HepG2 (cell line): ENCODE results near the gene MARCHF4. TPM values are rescaled to one million over a fixed set of nuclear protein-coding genes. Genes with fewer than 3 reads are reported as not detected.

Experiments
- ARID5B ChIP-seq: IDR thresholded peaks from 2 replicates; pipeline ENCODE4 v1.4.0; 2020; ENCODE audit warnings: mild to moderate bottlenecking, missing genetic modification reagents
- IKZF4 ChIP-seq: sonication (generic); formaldehyde crosslinking; IDR thresholded peaks from 2 replicates; pipeline ENCODE4 v1.5.1; 2020; ENCODE audit warnings: borderline replicate concordance, mild to moderate bottlenecking, low read depth, missing genetic modification reagents; ENCODE audit errors: not compliant biosample characterization
- MNT ChIP-seq: fragments of 450-650 bp; IDR thresholded peaks from 2 replicates; pipeline ENCODE4 v1.6.1; 2016
- NFKBIZ ChIP-seq: IDR thresholded peaks from 2 replicates; pipeline ENCODE4 v1.6.1; 2018; ENCODE audit warnings: missing genetic modification reagents, missing compliant biosample characterization
- REST ChIP-seq, 2 experiments: IDR thresholded peaks; 2 replicates each; pipeline ENCODE4 v1.6.1; 2011 to 2012; ENCODE audit warnings: low read length in 2 of 2, borderline replicate concordance in 1 of 2, low read depth in 1 of 2, mild to moderate bottlenecking in 1 of 2, moderate library complexity in 1 of 2
- SMARCC2 ChIP-seq: fragments of 450-650 bp; IDR thresholded peaks from 2 replicates; pipeline ENCODE4 v1.6.1; 2017; ENCODE audit warnings: antibody characterized with exemption, mild to moderate bottlenecking
- TAF1 ChIP-seq: sonication (generic); formaldehyde crosslinking; IDR thresholded peaks from 2 replicates; pipeline ENCODE4 v1.4.0; 2020; ENCODE audit warnings: missing genetic modification reagents
- ZNF496 ChIP-seq: sonication (generic); formaldehyde crosslinking; IDR thresholded peaks from 2 replicates; pipeline ENCODE4 v1.8.1; 2023; ENCODE audit warnings: mild to moderate bottlenecking, moderate library complexity, missing genetic modification reagents; ENCODE audit not compliant: insufficient replicate concordance
- polyA plus RNA-seq, 8 experiments: library from polyadenylated mRNA; depleted of rRNA in 3 of 8; stranded (reverse) in 7 of 8; unstranded in 1 of 8; fragments of >200 nt; fragmentation: Illumina TruSeq in 4 of 8; extraction: Trizol in 4 of 8; gene quantifications; 2 replicates each; pipeline versions ENCODE4 v1.2.1 to v1.2.3, GENCODE V29; 2011 to 2016; ENCODE audit warnings: low read depth in 4 of 8, missing spikeins in 1 of 8, mixed read lengths in 1 of 8; ENCODE audit not compliant: insufficient read depth in 1 of 8
- total RNA-seq, 5 experiments: library from RNA; depleted of rRNA; stranded (reverse); fragments of >200 nt; fragmentation: Illumina TruSeq; extraction: Trizol; gene quantifications; 2 replicates each; pipeline ENCODE4 v1.2.3, GENCODE V29; 2016; ENCODE audit warnings: low read depth in 1 of 5
- TF ChIP-seq, protein P1 (sequence below): sonication (generic); formaldehyde crosslinking; IDR thresholded peaks from 2 replicates; pipeline ENCODE4 v1.8.1; 2022; ENCODE audit warnings: mild to moderate bottlenecking, missing genetic modification reagents
- TF ChIP-seq, protein P2 (sequence below): IDR thresholded peaks from 2 replicates; pipeline ENCODE4 v1.6.1; 2016; ENCODE audit warnings: missing genetic modification reagents, missing compliant biosample characterization

MARCHF4 gene
- total and polyA plus RNA-seq, 2 of the 13 experiments (the other 11 are each of a cell fraction or from before 2014, with no cell fraction given): not detected

GRCh38 chr2:216412022-216412999 lies 40.0 kb upstream of the MARCHF4 start, which contains the start of gene SMARCAL1 (continued):
- TF ChIP-seq, protein P1, sequence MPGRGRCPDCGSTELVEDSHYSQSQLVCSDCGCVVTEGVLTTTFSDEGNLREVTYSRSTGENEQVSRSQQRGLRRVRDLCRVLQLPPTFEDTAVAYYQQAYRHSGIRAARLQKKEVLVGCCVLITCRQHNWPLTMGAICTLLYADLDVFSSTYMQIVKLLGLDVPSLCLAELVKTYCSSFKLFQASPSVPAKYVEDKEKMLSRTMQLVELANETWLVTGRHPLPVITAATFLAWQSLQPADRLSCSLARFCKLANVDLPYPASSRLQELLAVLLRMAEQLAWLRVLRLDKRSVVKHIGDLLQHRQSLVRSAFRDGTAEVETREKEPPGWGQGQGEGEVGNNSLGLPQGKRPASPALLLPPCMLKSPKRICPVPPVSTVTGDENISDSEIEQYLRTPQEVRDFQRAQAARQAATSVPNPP: no peak; the same call in 1 of the 2 replicates
- TF ChIP-seq SMARCC2 (no peak), MNT (no peak), IKZF4 (CRISPR knock-in tag) (peak; percentile 89), TAF1 (CRISPR knock-in tag) (peak; percentile 84), NFKBIZ (CRISPR knock-in tag) (peak; percentile 94), REST (IDR thresholded peaks at IDR 0.05; ENCODE audit: borderline replicate concordance in 1 of 2, low read depth in 1 of 2, low read length in 2 of 2) (no peak), ARID5B (CRISPR knock-in tag) (peak; percentile 75), ZNF496 (CRISPR knock-in tag) (no peak)
- TF ChIP-seq, protein P2, sequence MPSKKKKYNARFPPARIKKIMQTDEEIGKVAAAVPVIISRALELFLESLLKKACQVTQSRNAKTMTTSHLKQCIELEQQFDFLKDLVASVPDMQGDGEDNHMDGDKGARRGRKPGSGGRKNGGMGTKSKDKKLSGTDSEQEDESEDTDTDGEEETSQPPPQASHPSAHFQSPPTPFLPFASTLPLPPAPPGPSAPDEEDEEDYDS (CRISPR knock-in tag): peak; percentile 79
